ENCODE measurements around the gene SEC14L5. TPM values are rescaled to one million over a fixed set of nuclear protein-coding genes. Genes with fewer than 3 reads are reported as not detected.

SEC14L5 gene
- total RNA-seq, 1 donor from 2014 or later, result 0.41 TPM

DNA sequence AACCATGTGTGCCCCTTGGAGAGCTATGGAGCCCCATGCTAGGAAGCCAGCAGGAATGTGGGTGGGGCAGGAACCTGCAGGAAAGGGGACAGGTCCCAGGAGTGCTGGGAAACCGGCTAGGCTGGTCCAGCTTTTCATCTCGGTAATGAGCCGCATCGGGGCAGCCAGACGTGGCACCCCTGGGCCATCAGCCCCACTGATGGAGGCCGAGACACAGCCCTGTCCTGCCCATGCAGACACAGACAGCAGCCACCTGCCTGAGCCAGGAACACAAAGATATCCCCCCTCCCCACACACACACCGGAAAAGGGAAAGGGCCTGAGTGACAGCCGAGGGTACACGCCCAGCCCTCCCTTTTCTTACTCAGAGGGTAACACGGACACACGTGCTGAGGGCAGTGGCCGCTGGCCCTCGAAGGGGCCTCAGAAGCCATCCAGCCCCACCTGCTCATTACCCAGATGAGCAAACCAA, 39.3 kb upstream of the SEC14L5 start:
- peak; percentile 91 to 92 for ATAC-seq
- TF ChIP-seq CTCF (IDR thresholded peaks at IDR 0.05), result no peak
- intact Hi-C loops (cut with DNase I), result no loop called here
- H3K27me3 ChIP-seq (ENCODE audit: low read depth), result no peaks in the 10 kb centered on the region
- H3K27ac ChIP-seq, result peak overlapping the region; percentile 49
- H3K4me3 ChIP-seq, result no peak overlapping the region
- DNase-seq, result peak; percentile 84
- H3K9me3 ChIP-seq, result no peaks in the 10 kb centered on the region
- H3K4me1 ChIP-seq, result peaks cover 18% of the 10 kb centered on the region
- no peaks in the 10 kb centered on the region for H3K36me3 ChIP-seq

GRCh38 chr16:4920826-4921225, 37.3 kb upstream of the SEC14L5 start:
- ATAC-seq (no peak), DNase-seq (no peak)
- no peak overlapping the region for H3K4me3 ChIP-seq
- intact Hi-C loops (cut with DNase I), result no loop called here
- TF ChIP-seq CTCF (IDR thresholded peaks at IDR 0.05), result no peak
- peaks cover 33% of the 10 kb centered on the region for H3K4me1 ChIP-seq
- H3K27me3 ChIP-seq (ENCODE audit: low read depth), result no peaks in the 10 kb centered on the region
- no peaks in the 10 kb centered on the region for H3K36me3 ChIP-seq
- H3K27ac ChIP-seq, result no peak overlapping the region
- no peaks in the 10 kb centered on the region for H3K9me3 ChIP-seq

DNA sequence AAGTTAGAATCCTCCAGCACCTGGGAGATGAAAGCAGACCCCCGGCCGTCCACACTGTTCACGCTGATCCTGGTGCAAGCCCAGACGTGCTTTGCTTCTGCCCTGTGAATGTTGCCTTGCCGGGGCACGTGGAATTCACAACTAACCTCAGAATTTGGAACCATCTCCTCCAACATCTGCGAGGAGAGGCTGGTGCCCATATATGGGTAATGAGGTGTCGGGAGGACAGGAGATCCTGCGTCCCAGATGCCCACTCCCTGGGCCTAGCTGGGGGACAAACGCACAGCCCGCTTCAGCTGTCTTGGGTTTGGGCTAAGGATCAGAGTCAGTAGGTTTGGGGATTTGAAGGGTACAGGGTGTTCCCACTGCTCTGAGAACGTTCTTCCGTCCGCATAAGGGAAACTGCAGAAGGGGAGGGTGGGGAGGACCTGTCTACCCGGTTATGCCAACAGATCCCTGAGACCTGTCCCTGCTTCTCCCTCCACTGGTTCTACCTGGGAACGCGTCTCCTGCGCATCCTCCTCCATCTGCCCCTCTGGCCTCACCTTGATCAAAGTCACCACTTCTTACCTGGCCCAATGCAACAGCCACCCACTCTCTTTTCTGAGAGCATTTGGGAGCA, 35.3 kb upstream of the SEC14L5 start:
- Histone ChIP-seq H3K27me3 (ENCODE audit: low read depth) (no peaks in the 10 kb centered on the region), H3K4me1 (peaks cover 34% of the 10 kb centered on the region), H3K4me3 (no peak overlapping the region), H3K36me3 (no peaks in the 10 kb centered on the region), H3K9me3 (peaks cover 10% of the 10 kb centered on the region), H3K27ac (no peak overlapping the region)
- DNase-seq (no peak), ATAC-seq (no peak)
- intact Hi-C loops (cut with DNase I), result no loop called here
- TF ChIP-seq CTCF (IDR thresholded peaks at IDR 0.05), result no peak

- DNase-seq, result no peak
- Histone ChIP-seq H3K9me3 (peaks cover 10% of the 10 kb centered on the region), H3K27me3 (ENCODE audit: low read depth) (no peaks in the 10 kb centered on the region), H3K36me3 (no peaks in the 10 kb centered on the region), H3K4me1 (peaks cover 26% of the 10 kb centered on the region), H3K27ac (no peak overlapping the region), H3K4me3 (no peak overlapping the region)
- intact Hi-C loops (cut with DNase I), result no loop called here
- no peak for ATAC-seq
- TF ChIP-seq CTCF (IDR thresholded peaks at IDR 0.05), result no peak
Observed at GRCh38 chr16:4923853-4924252, 34.3 kb upstream of the SEC14L5 start.

GRCh38 chr16:4924593-4925292, 33.4 kb upstream of the SEC14L5 start:
- no peak for TF ChIP-seq CTCF (IDR thresholded peaks at IDR 0.05)
- no peaks in the 10 kb centered on the region for H3K27me3 ChIP-seq (ENCODE audit: low read depth)
- H3K27ac ChIP-seq, result peak overlapping the region; percentile 69
- DNase-seq, result peak; percentile 85
- H3K4me1 ChIP-seq, result peaks cover 20% of the 10 kb centered on the region
- no peak overlapping the region for H3K4me3 ChIP-seq
- peaks cover 10% of the 10 kb centered on the region for H3K9me3 ChIP-seq
- peak; percentile 96 to 97 for ATAC-seq
- intact Hi-C loops (cut with DNase I), result no loop called here
- H3K36me3 ChIP-seq, result no peaks in the 10 kb centered on the region
